Measurements from ENCODE around the gene TFAP2C.
"Not testable (repeated sequence)": the region's sequence is repeated elsewhere in the genome, so short reads cannot be mapped to it uniquely, and the experiment has no call there.

The TFAP2C gene

GRCh38 chr20:56610098-56610497 is 19.0 kb upstream of the TFAP2C start:
- TF ChIP-seq CTCF (IDR thresholded peaks at IDR 0.05; ENCODE audit: low read length, missing control alignments), result no peak
- no peak for DNase-seq (ENCODE audit: low read depth)
- H3K4me3 ChIP-seq (replicated peaks; ENCODE audit: low read depth, low read length), result no peak overlapping the region

- TF ChIP-seq CTCF (IDR thresholded peaks at IDR 0.05; ENCODE audit: low read length, missing control alignments), result no peak
- H3K4me3 ChIP-seq (replicated peaks; ENCODE audit: low read depth, low read length), result no peak overlapping the region
Measured at GRCh38 chr20:56614196-56614595, 14.9 kb upstream of the TFAP2C start.

GRCh38 chr20:56616716-56617115 is 12.4 kb upstream of the TFAP2C start:
- no peak for DNase-seq (ENCODE audit: low read depth)
- H3K4me3 ChIP-seq (replicated peaks; ENCODE audit: low read depth, low read length), result no peak overlapping the region
- no peak for TF ChIP-seq CTCF (IDR thresholded peaks at IDR 0.05; ENCODE audit: low read length, missing control alignments)

More at GRCh38 chr20:56614196-56614595, 14.9 kb upstream of the TFAP2C start:
- no peak for DNase-seq (ENCODE audit: low read depth)

- TF ChIP-seq CTCF (IDR thresholded peaks at IDR 0.05; ENCODE audit: low read length, missing control alignments), result no peak
- DNase-seq (ENCODE audit: low read depth), result no peak
- no peak overlapping the region for H3K4me3 ChIP-seq (replicated peaks; ENCODE audit: low read depth, low read length)
Measured at GRCh38 chr20:56617489-56617888, 11.6 kb upstream of the TFAP2C start.

GRCh38 chr20:56621730-56622129 is 7.4 kb upstream of the TFAP2C start:
- no peak overlapping the region for H3K4me3 ChIP-seq (replicated peaks; ENCODE audit: low read depth, low read length)
- TF ChIP-seq CTCF (IDR thresholded peaks at IDR 0.05; ENCODE audit: low read length, missing control alignments), result no peak
- DNase-seq (ENCODE audit: low read depth), result no peak

GRCh38 chr20:56623930-56624329 is 5.2 kb upstream of the TFAP2C start:
- not testable (repeated sequence) for H3K4me3 ChIP-seq (replicated peaks; ENCODE audit: low read depth, low read length); DNase-seq (ENCODE audit: low read depth)

GRCh38 chr20:56624786-56625681 is 4.1 kb upstream of the TFAP2C start:
- DNase-seq (ENCODE audit: low read depth), result no peak
- no peak for TF ChIP-seq CTCF (IDR thresholded peaks at IDR 0.05; ENCODE audit: low read length, missing control alignments)
- H3K4me3 ChIP-seq (replicated peaks; ENCODE audit: low read depth, low read length), result no peak overlapping the region
